IMR-90 (cell line): Measurements from ENCODE around the gene SRRM1. TPM values are rescaled to one million over a fixed set of nuclear protein-coding genes. Genes with fewer than 3 reads are reported as not detected.

Source experiments
- ATAC-seq: fragments of 200-7000 bp; cut with Tn5 transposase; 2 replicates; pipeline ENCODE4 v1.9.1; 2020; ENCODE audit warnings: low read depth, mild to moderate bottlenecking, moderate library complexity
- BruUV-seq: library from RNA; stranded (reverse); fragments of 400-500 nt; replicated peaks from 2 replicates; lab custom pipeline; 2021; lab: Mats Ljungman, UMichigan
- CTCF ChIA-PET: fragments of 300-600 bp; formaldehyde crosslinking; extraction: SDS; loops from one replicate; lab custom pipeline; 2021; ENCODE audit warnings: antibody characterized with exemption; lab: Yijun Ruan, JAX
- POLR2A ChIA-PET: fragments of 300-600 bp; sonication (Branson Sonifier 250); formaldehyde crosslinking; loops from one replicate; lab custom pipeline; 2022; ENCODE audit warnings: antibody characterized with exemption; ENCODE audit not compliant: unreplicated experiment; lab: Charles Lee
- DNase-seq: peaks from one replicate; pipeline ENCODE4 v3.0.0; 2013
- H2AFZ ChIP-seq: replicated peaks from 2 replicates; pipeline ENCODE3; 2013; ENCODE audit warnings: low read length, mild to moderate bottlenecking; ENCODE audit not compliant: poor library complexity
- H2AK5ac ChIP-seq: 2 replicates; pipeline ENCODE4 v1.6.1; 2013; ENCODE audit warnings: low read depth, low read length, inconsistent platforms
- H2AK9ac ChIP-seq: replicated peaks from 2 replicates; pipeline ENCODE3; 2013; ENCODE audit warnings: mild to moderate bottlenecking, low read depth, low read length, moderate library complexity; ENCODE audit not compliant: poor library complexity
- H2BK120ac ChIP-seq: 2 replicates; pipeline ENCODE4 v1.6.1; 2013; ENCODE audit warnings: low read depth, low read length, inconsistent platforms
- H2BK15ac ChIP-seq: 3 replicates; pipeline ENCODE4 v1.6.1; 2013; ENCODE audit warnings: low read depth, low read length, inconsistent platforms
- H2BK20ac ChIP-seq: 2 replicates; pipeline ENCODE4 v1.6.1; 2013; ENCODE audit warnings: low read depth, mild to moderate bottlenecking, inconsistent platforms, low read length, moderate library complexity
- H2BK5ac ChIP-seq: 2 replicates; pipeline ENCODE4 v1.6.1; 2013; ENCODE audit warnings: mild to moderate bottlenecking, low read depth, low read length, inconsistent platforms; ENCODE audit not compliant: poor library complexity, severe bottlenecking
- H3K14ac ChIP-seq: replicated peaks from 2 replicates; pipeline ENCODE4 v1.6.1; 2013; ENCODE audit warnings: low read depth, low read length, inconsistent platforms
- H3K18ac ChIP-seq: 2 replicates; pipeline ENCODE4 v1.6.1; 2013; ENCODE audit warnings: low read depth, low read length, control low read depth
- H3K23ac ChIP-seq: 2 replicates; pipeline ENCODE4 v1.6.1; 2013; ENCODE audit warnings: low read depth, low read length, inconsistent platforms
- H3K27ac ChIP-seq: 2 replicates; pipeline ENCODE4 v1.5.1; 2013; ENCODE audit warnings: mild to moderate bottlenecking, control low read depth, low read length; ENCODE audit not compliant: insufficient read depth
- H3K27me3 ChIP-seq: 2 replicates; pipeline ENCODE4 v1.6.1; 2013; ENCODE audit warnings: low read length; ENCODE audit not compliant: control insufficient read depth, insufficient read depth
- H3K36me3 ChIP-seq: 2 replicates; pipeline ENCODE4 v1.6.1; 2013; ENCODE audit warnings: low read length, mixed read lengths; ENCODE audit not compliant: control insufficient read depth, insufficient read depth
- H3K4ac ChIP-seq: 2 replicates; pipeline ENCODE4 v1.6.1; 2013; ENCODE audit warnings: low read depth, low read length, inconsistent platforms
- H3K4me1 ChIP-seq: 2 replicates; pipeline ENCODE4 v1.6.1; 2013; ENCODE audit warnings: low read length, mixed read lengths; ENCODE audit not compliant: control insufficient read depth, insufficient read depth
- H3K4me2 ChIP-seq: 2 replicates; pipeline ENCODE4 v1.6.1; 2013; ENCODE audit warnings: low read depth, mild to moderate bottlenecking, control low read depth, low read length, moderate library complexity
- H3K4me3 ChIP-seq: 2 replicates; pipeline ENCODE4 v1.5.1; 2013; ENCODE audit warnings: low read depth, mild to moderate bottlenecking, control low read depth, low read length, moderate library complexity; ENCODE audit not compliant: insufficient read depth
- H3K56ac ChIP-seq: 2 replicates; pipeline ENCODE4 v1.6.1; 2013; ENCODE audit warnings: low read length, inconsistent platforms; ENCODE audit not compliant: insufficient read depth; ENCODE audit errors: extremely low read depth
- H3K79me1 ChIP-seq, 2 experiments: 2 replicates each; pipeline ENCODE4 v1.6.1; 2013; ENCODE audit warnings: low read length in 2 of 2, inconsistent platforms in 1 of 2, low read depth in 1 of 2
- H3K9ac ChIP-seq: 2 replicates; pipeline ENCODE4 v1.6.1; 2013; ENCODE audit warnings: low read depth, low read length, control low read depth
- H3K9me1 ChIP-seq: 2 replicates; pipeline ENCODE4 v1.6.1; 2013; ENCODE audit warnings: low read length, inconsistent platforms; ENCODE audit not compliant: insufficient read depth
- H3K9me3 ChIP-seq: 2 replicates; pipeline ENCODE4 v1.6.1; 2013; ENCODE audit warnings: low read length; ENCODE audit not compliant: control insufficient read depth, insufficient read depth
- H4K20me1 ChIP-seq: 2 replicates; pipeline ENCODE4 v1.6.1; 2013; ENCODE audit warnings: low read length, inconsistent platforms; ENCODE audit not compliant: insufficient read depth
- H4K5ac ChIP-seq: 2 replicates; pipeline ENCODE4 v1.6.1; 2013; ENCODE audit warnings: mild to moderate bottlenecking, low read depth, low read length, control low read depth
- H4K8ac ChIP-seq, 2 experiments: 2 replicates each; pipeline ENCODE4 v1.6.1; 2013; ENCODE audit warnings: low read depth in 2 of 2, low read length in 2 of 2, control low read depth in 1 of 2, inconsistent platforms in 1 of 2
- H4K91ac ChIP-seq: 2 replicates; pipeline ENCODE4 v1.6.1; 2013; ENCODE audit warnings: low read depth, low read length, inconsistent platforms; ENCODE audit not compliant: insufficient read depth
- BHLHE40 ChIP-seq: fragments of 150-350 bp; IDR thresholded peaks from 2 replicates; pipeline ENCODE4 v1.6.1; 2016; ENCODE audit warnings: mild to moderate bottlenecking, low read depth, low read length
- CEBPB ChIP-seq: IDR thresholded peaks from 2 replicates; pipeline ENCODE4 v1.6.1; 2012; ENCODE audit warnings: low read depth, low read length, improper control_type of control experiment
- CHD1 ChIP-seq: IDR thresholded peaks from 2 replicates; pipeline ENCODE4 v1.6.1; 2012; ENCODE audit warnings: low read depth, low read length, improper control_type of control experiment
- FOS ChIP-seq: fragments of 150-350 bp; IDR thresholded peaks from 2 replicates; pipeline ENCODE4 v1.6.1; 2016; ENCODE audit warnings: low read depth, low read length
- MAFK ChIP-seq: IDR thresholded peaks from 2 replicates; pipeline ENCODE4 v1.6.1; 2012; ENCODE audit warnings: low read depth, low read length, improper control_type of control experiment
- MAZ ChIP-seq: IDR thresholded peaks from 2 replicates; pipeline ENCODE4 v1.6.1; 2012; ENCODE audit warnings: low read depth, mild to moderate bottlenecking, low read length, improper control_type of control experiment, moderate library complexity, borderline replicate concordance
- MXI1 ChIP-seq: IDR thresholded peaks from 2 replicates; pipeline ENCODE4 v1.6.1; 2012; ENCODE audit warnings: low read depth, mild to moderate bottlenecking, low read length, moderate library complexity, borderline replicate concordance
- NFE2L2 ChIP-seq: fragments of 150-350 bp; IDR thresholded peaks from 2 replicates; pipeline ENCODE4 v1.6.1; 2016; ENCODE audit warnings: low read depth, mild to moderate bottlenecking, low read length
- POLR2A ChIP-seq: IDR thresholded peaks from 2 replicates; pipeline ENCODE4 v1.6.1; 2012; ENCODE audit warnings: mild to moderate bottlenecking, low read depth, low read length
- RAD21 ChIP-seq: IDR thresholded peaks from 2 replicates; pipeline ENCODE4 v1.6.1; 2012; ENCODE audit warnings: low read length, improper control_type of control experiment
- RCOR1 ChIP-seq: IDR thresholded peaks from 2 replicates; pipeline ENCODE4 v1.6.1; 2012; ENCODE audit warnings: mild to moderate bottlenecking, low read length, improper control_type of control experiment; ENCODE audit not compliant: insufficient replicate concordance
- RFX5 ChIP-seq: IDR thresholded peaks from 2 replicates; pipeline ENCODE4 v1.8.0; 2012; ENCODE audit warnings: low read depth, mild to moderate bottlenecking, low read length, moderate library complexity
- SMC3 ChIP-seq: fragments of 150-350 bp; IDR thresholded peaks from 2 replicates; pipeline ENCODE4 v1.6.1; 2016; ENCODE audit warnings: low read depth, mild to moderate bottlenecking, antibody characterized with exemption, low read length, moderate library complexity
- WGBS, 2 experiments: methylation state at CpG; one replicate each; pipeline versions ENCODE4 v1.1.5 to v1.1.7; 2013; ENCODE audit warnings: missing lambda C conversion rate in 2 of 2; ENCODE audit not compliant: insufficient read length in 1 of 2; ENCODE audit errors: extremely low coverage in 2 of 2; 5-methylcytosine and 5-hydroxymethylcytosine counted together
- dilution Hi-C: fragments of 300-500 bp; cut with HindIII; formaldehyde crosslinking; loops from one replicate; pipeline ENCODE4 v1.14.3; 2018; ENCODE audit warnings: low sequenced_read_pairs; ENCODE audit not compliant: unreplicated experiment
- in situ Hi-C: fragments of 300-500 bp; cut with MboI; formaldehyde crosslinking; loops from 3 replicates; pipeline ENCODE4 v1.14.3; 2019; ENCODE audit warnings: low sequenced_read_pairs, inconsistent platforms, mixed read lengths
- intact Hi-C: fragments of 100-400 bp; cut with micrococcal nuclease; formaldehyde crosslinking; loops from 2 replicates; pipeline ENCODE4 v1.10.0; 2022
- polyA plus RNA-seq, 3 experiments: library from polyadenylated mRNA; depleted of rRNA; stranded (reverse); fragments of >200 nt; gene quantifications; 2 replicates each; pipeline ENCODE4 v1.2.3, GENCODE V29; 2012; ENCODE audit warnings: low replicate concordance in 1 of 3
- total RNA-seq: library from RNA; depleted of rRNA; stranded (reverse); fragments of >200 nt; gene quantifications from 2 replicates; pipeline ENCODE4 v1.2.3, GENCODE V29; 2012
- TF ChIP-seq, protein P1 (sequence below): fragments of 150-350 bp; IDR thresholded peaks from 2 replicates; pipeline ENCODE4 v1.6.1; 2016; ENCODE audit warnings: low read depth, mild to moderate bottlenecking, low read length, moderate library complexity, borderline replicate concordance
- TF ChIP-seq, protein P2 (sequence below): fragments of 150-350 bp; IDR thresholded peaks from 2 replicates; pipeline ENCODE4 v1.6.1; 2017; ENCODE audit warnings: mild to moderate bottlenecking, antibody characterized with exemption, low read length, low read depth
- TF ChIP-seq, protein P3 (sequence below): conservative IDR thresholded peaks from 2 replicates; pipeline ENCODE4 v1.5.1; 2012; ENCODE audit warnings: mild to moderate bottlenecking, low read depth, low read length, improper control_type of control experiment

SRRM1 gene
- total and polyA plus RNA-seq, 2 of the 4 experiments (the other 2 are of a cell fraction), result 13.6 to 94.1 TPM

DNA sequence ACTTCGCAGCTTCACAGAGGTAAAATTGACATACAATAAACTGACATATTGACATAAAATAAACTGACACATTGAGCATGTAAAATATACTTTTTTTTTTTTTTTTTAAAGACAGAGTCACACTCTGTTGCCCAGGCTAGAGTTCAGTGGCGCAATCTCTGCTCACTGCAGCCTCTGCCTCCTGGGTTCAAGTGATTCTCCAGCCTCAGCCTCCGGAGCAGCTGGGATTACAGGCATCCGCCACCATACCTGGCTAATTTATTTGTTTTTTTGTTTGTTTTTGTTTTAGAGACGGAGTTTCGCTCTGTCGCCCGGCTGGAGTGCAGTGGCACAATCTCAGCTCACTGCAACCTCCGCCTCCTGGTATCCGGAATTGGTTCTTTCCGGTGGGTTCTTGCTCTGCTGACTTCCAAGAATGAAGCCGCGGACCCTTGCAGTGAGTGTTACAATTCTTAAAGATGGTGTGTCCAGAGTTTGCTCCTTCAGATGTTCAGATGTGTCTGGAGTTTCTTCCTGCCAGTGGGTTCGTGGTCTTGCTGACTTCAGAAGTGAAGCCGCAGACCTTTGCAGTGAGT lies 53.7 kb downstream of the SRRM1 start:
- Histone ChIP-seq H3K36me3 (no peaks in the 10 kb centered on the region), H3K9ac (no peak overlapping the region), H3K27ac (no peak overlapping the region), H3K18ac (no peak overlapping the region), H4K91ac (no peak overlapping the region), H2AK5ac (no peak overlapping the region), H4K8ac (no peak overlapping the region), H2AK9ac (no peak overlapping the region), H3K23ac (no peak overlapping the region), H3K79me1 (no peaks in the 10 kb centered on the region), H3K14ac (no peak overlapping the region), H3K4me3 (no peak overlapping the region), H4K20me1 (no peaks in the 10 kb centered on the region; the same call in 1 of the 2 replicates), H2BK5ac (no peak overlapping the region), H2AFZ (no peak overlapping the region), H3K4me2 (no peak overlapping the region), H2BK20ac (no peak overlapping the region), H3K4ac (no peak overlapping the region), H2BK120ac (no peak overlapping the region), H3K9me1 (peaks cover 8% of the 10 kb centered on the region; the same call in 1 of the 2 replicates), H3K4me1 (peaks cover 9% of the 10 kb centered on the region), H3K27me3 (no peaks in the 10 kb centered on the region), H2BK15ac (no peak overlapping the region), H3K56ac (no peak overlapping the region), H3K9me3 (no peaks in the 10 kb centered on the region), H4K5ac (no peak overlapping the region)
- TF ChIP-seq FOS (no peak), NFE2L2 (no peak), RAD21 (no peak), RFX5 (no peak), SMC3 (no peak), CEBPB (no peak), RCOR1 (no peak), MXI1 (no peak), BHLHE40 (no peak), MAZ (no peak), POLR2A (no peak), CHD1 (no peak), MAFK (no peak)
- TF ChIP-seq, protein P1, sequence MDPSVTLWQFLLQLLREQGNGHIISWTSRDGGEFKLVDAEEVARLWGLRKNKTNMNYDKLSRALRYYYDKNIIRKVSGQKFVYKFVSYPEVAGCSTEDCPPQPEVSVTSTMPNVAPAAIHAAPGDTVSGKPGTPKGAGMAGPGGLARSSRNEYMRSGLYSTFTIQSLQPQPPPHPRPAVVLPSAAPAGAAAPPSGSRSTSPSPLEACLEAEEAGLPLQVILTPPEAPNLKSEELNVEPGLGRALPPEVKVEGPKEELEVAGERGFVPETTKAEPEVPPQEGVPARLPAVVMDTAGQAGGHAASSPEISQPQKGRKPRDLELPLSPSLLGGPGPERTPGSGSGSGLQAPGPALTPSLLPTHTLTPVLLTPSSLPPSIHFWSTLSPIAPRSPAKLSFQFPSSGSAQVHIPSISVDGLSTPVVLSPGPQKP, result no peak
- TF ChIP-seq, protein P2, sequence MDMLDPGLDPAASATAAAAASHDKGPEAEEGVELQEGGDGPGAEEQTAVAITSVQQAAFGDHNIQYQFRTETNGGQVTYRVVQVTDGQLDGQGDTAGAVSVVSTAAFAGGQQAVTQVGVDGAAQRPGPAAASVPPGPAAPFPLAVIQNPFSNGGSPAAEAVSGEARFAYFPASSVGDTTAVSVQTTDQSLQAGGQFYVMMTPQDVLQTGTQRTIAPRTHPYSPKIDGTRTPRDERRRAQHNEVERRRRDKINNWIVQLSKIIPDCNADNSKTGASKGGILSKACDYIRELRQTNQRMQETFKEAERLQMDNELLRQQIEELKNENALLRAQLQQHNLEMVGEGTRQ, result no peak
- TF ChIP-seq, protein P3, sequence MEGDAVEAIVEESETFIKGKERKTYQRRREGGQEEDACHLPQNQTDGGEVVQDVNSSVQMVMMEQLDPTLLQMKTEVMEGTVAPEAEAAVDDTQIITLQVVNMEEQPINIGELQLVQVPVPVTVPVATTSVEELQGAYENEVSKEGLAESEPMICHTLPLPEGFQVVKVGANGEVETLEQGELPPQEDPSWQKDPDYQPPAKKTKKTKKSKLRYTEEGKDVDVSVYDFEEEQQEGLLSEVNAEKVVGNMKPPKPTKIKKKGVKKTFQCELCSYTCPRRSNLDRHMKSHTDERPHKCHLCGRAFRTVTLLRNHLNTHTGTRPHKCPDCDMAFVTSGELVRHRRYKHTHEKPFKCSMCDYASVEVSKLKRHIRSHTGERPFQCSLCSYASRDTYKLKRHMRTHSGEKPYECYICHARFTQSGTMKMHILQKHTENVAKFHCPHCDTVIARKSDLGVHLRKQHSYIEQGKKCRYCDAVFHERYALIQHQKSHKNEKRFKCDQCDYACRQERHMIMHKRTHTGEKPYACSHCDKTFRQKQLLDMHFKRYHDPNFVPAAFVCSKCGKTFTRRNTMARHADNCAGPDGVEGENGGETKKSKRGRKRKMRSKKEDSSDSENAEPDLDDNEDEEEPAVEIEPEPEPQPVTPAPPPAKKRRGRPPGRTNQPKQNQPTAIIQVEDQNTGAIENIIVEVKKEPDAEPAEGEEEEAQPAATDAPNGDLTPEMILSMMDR, result no peak
- no peak for ATAC-seq
- POLR2A ChIA-PET, result no interaction called here
- dilution Hi-C loops (no loop called here), in situ Hi-C loops (no loop called here), intact Hi-C loops (no loop called here)
- WGBS, 2 experiments, result 88% methylated on average over 8 of the region's 15 CpGs; no CpG with 5 or more reads in 1 of the 2 experiments
- no peak for DNase-seq
- CTCF ChIA-PET, result interaction anchor here (0.5 kb wide), 1 partner anchor 13 kb away, joined by 4 read pairs; no protein-coding TSS in a partner anchor
- BruUV-seq, result no TSS peak
